ENCODE measurements around the gene PERCC1. TPM values are rescaled to one million over a fixed set of nuclear protein-coding genes. Genes with fewer than 3 reads are reported as not detected.

Gene PERCC1
- total and polyA plus RNA-seq, 5 donors from 2014 or later = not detected

GRCh38 chr16:1426734-1427471, 4.0 kb upstream of the PERCC1 start:
- ATAC-seq (ENCODE audit: low read depth in 2 of 2) = no peak
- H3K27me3 Mint-ChIP-seq = no peaks in the 10 kb centered on the region

GRCh38 chr16:1427473-1428461, 3.1 kb upstream of the PERCC1 start:
- Mint-ChIP-seq H3K36me3 (no peaks in the 10 kb centered on the region), H3K9me3 (peaks cover 0 to 1% (median 0%) of the 10 kb centered on the region in 7 donors), H3K27ac (no peak overlapping the region), H3K27me3 (no peaks in the 10 kb centered on the region), H3K4me1 (peaks cover 0 to 4% (median 0%) of the 10 kb centered on the region in 4 donors), H3K4me3 (no peak overlapping the region)
- H3K9me3 ChIP-seq (ENCODE audit: control insufficient read depth in 2 of 2, low read length in 2 of 2) = no peaks in the 10 kb centered on the region
- H3K27ac ChIP-seq (ENCODE audit: insufficient read depth, low read length, poor library complexity, severe bottlenecking) = no peak overlapping the region
- no peaks in the 10 kb centered on the region for H3K27me3 ChIP-seq (ENCODE audit: control insufficient read depth, insufficient read depth, low read length)
- H3K36me3 ChIP-seq (ENCODE audit: control insufficient read depth, insufficient read depth, low read length) = no peaks in the 10 kb centered on the region
- peaks cover 5% of the 10 kb centered on the region for H3K4me1 ChIP-seq (ENCODE audit: control insufficient read depth, insufficient read depth, low read length, poor library complexity, severe bottlenecking)
- DNase-seq (no peak), ATAC-seq (ENCODE audit: low read depth in 2 of 2) (no peak)
- H3K4me3 ChIP-seq (ENCODE audit: low read depth, low read length) = no peak overlapping the region

More at GRCh38 chr16:1426734-1427471, 4.0 kb upstream of the PERCC1 start:
- Mint-ChIP-seq H3K27ac (peak overlapping the region in 1 of 3 donors; percentile 93), H3K4me1 (no peaks in the 10 kb centered on the region), H3K4me3 (peak overlapping the region in 1 of 4 donors; percentile 60), H3K9me3 (peaks cover 0 to 1% (median 0%) of the 10 kb centered on the region in 7 donors), H3K36me3 (no peaks in the 10 kb centered on the region)
- Histone ChIP-seq H3K27me3 (ENCODE audit: control insufficient read depth, insufficient read depth, low read length) (no peaks in the 10 kb centered on the region), H3K36me3 (ENCODE audit: control insufficient read depth, insufficient read depth, low read length) (no peaks in the 10 kb centered on the region), H3K9me3 (ENCODE audit: control insufficient read depth in 2 of 2, low read length in 2 of 2) (no peaks in the 10 kb centered on the region), H3K4me1 (ENCODE audit: control insufficient read depth, insufficient read depth, low read length, poor library complexity, severe bottlenecking) (peaks cover 5% of the 10 kb centered on the region), H3K27ac (ENCODE audit: insufficient read depth, low read length, poor library complexity, severe bottlenecking) (no peak overlapping the region), H3K4me3 (ENCODE audit: low read depth, low read length) (no peak overlapping the region)
- no peak for DNase-seq

GRCh38 chr16:1428511-1428910, 2.4 kb upstream of the PERCC1 start:
- peak in 1 of 3 donors; percentile 48 for DNase-seq
- no peaks in the 10 kb centered on the region for H3K9me3 ChIP-seq (ENCODE audit: control insufficient read depth in 2 of 2, low read length in 2 of 2)
- H3K4me3 ChIP-seq (ENCODE audit: low read depth, low read length) = no peak overlapping the region
- Mint-ChIP-seq H3K27ac (no peak overlapping the region), H3K9me3 (no peaks in the 10 kb centered on the region), H3K36me3 (no peaks in the 10 kb centered on the region), H3K4me3 (no peak overlapping the region), H3K4me1 (peaks cover 0 to 4% (median 0%) of the 10 kb centered on the region in 4 donors), H3K27me3 (no peaks in the 10 kb centered on the region)
- ATAC-seq (ENCODE audit: low read depth in 2 of 2) = peak; percentile 44 to 58
- no peak overlapping the region for H3K27ac ChIP-seq (ENCODE audit: insufficient read depth, low read length, poor library complexity, severe bottlenecking)
- peaks cover 5% of the 10 kb centered on the region for H3K4me1 ChIP-seq (ENCODE audit: control insufficient read depth, insufficient read depth, low read length, poor library complexity, severe bottlenecking)
- no peaks in the 10 kb centered on the region for H3K36me3 ChIP-seq (ENCODE audit: control insufficient read depth, insufficient read depth, low read length)
- H3K27me3 ChIP-seq (ENCODE audit: control insufficient read depth, insufficient read depth, low read length) = no peaks in the 10 kb centered on the region

- no peak for ATAC-seq (ENCODE audit: low read depth in 2 of 2)
- no peaks in the 10 kb centered on the region for H3K36me3 Mint-ChIP-seq
- no peak overlapping the region for H3K27ac ChIP-seq (ENCODE audit: insufficient read depth, low read length, poor library complexity, severe bottlenecking)
- H3K9me3 Mint-ChIP-seq = no peaks in the 10 kb centered on the region
- no peaks in the 10 kb centered on the region for H3K27me3 ChIP-seq (ENCODE audit: control insufficient read depth, insufficient read depth, low read length)
- peaks cover 0 to 4% (median 0%) of the 10 kb centered on the region in 4 donors for H3K4me1 Mint-ChIP-seq
- H3K36me3 ChIP-seq (ENCODE audit: control insufficient read depth, insufficient read depth, low read length) = no peaks in the 10 kb centered on the region
- DNase-seq = no peak
- no peak overlapping the region for H3K27ac Mint-ChIP-seq
- H3K4me3 ChIP-seq (ENCODE audit: low read depth, low read length) = no peak overlapping the region
- no peak overlapping the region for H3K4me3 Mint-ChIP-seq
- H3K4me1 ChIP-seq (ENCODE audit: control insufficient read depth, insufficient read depth, low read length, poor library complexity, severe bottlenecking) = peaks cover 5% of the 10 kb centered on the region
- H3K27me3 Mint-ChIP-seq = no peaks in the 10 kb centered on the region
- H3K9me3 ChIP-seq (ENCODE audit: control insufficient read depth in 2 of 2, low read length in 2 of 2) = no peaks in the 10 kb centered on the region
Observed at GRCh38 chr16:1429012-1429411, 1.9 kb upstream of the PERCC1 start.

GRCh38 chr16:1429631-1430030, 1.2 kb upstream of the PERCC1 start:
- Histone ChIP-seq H3K27ac (ENCODE audit: insufficient read depth, low read length, poor library complexity, severe bottlenecking) (no peak overlapping the region), H3K4me3 (ENCODE audit: low read depth, low read length) (no peak overlapping the region), H3K36me3 (ENCODE audit: control insufficient read depth, insufficient read depth, low read length) (no peaks in the 10 kb centered on the region), H3K27me3 (ENCODE audit: control insufficient read depth, insufficient read depth, low read length) (no peaks in the 10 kb centered on the region), H3K9me3 (ENCODE audit: control insufficient read depth in 2 of 2, low read length in 2 of 2) (no peaks in the 10 kb centered on the region), H3K4me1 (ENCODE audit: control insufficient read depth, insufficient read depth, low read length, poor library complexity, severe bottlenecking) (peaks cover 5% of the 10 kb centered on the region)
- no peaks in the 10 kb centered on the region for H3K9me3 Mint-ChIP-seq
- no peaks in the 10 kb centered on the region for H3K36me3 Mint-ChIP-seq
- ATAC-seq (ENCODE audit: low read depth in 2 of 2) (no peak), DNase-seq (no peak)
- peaks cover 0 to 4% (median 0%) of the 10 kb centered on the region in 4 donors for H3K4me1 Mint-ChIP-seq
- H3K27ac Mint-ChIP-seq = peak overlapping the region in 1 of 3 donors; percentile 65
- no peaks in the 10 kb centered on the region for H3K27me3 Mint-ChIP-seq
- no peak overlapping the region for H3K4me3 Mint-ChIP-seq

GRCh38 chr16:1430214-1430758, 592 bp upstream of the PERCC1 start:
- peak overlapping the region in 1 of 4 donors; percentile 48 for H3K4me3 Mint-ChIP-seq
- H3K36me3 Mint-ChIP-seq = no peaks in the 10 kb centered on the region
- ATAC-seq (ENCODE audit: low read depth in 2 of 2) = no peak
- Histone ChIP-seq H3K4me3 (ENCODE audit: low read depth, low read length) (no peak overlapping the region), H3K36me3 (ENCODE audit: control insufficient read depth, insufficient read depth, low read length) (no peaks in the 10 kb centered on the region), H3K9me3 (ENCODE audit: control insufficient read depth in 2 of 2, low read length in 2 of 2) (no peaks in the 10 kb centered on the region), H3K4me1 (ENCODE audit: control insufficient read depth, insufficient read depth, low read length, poor library complexity, severe bottlenecking) (peaks cover 5% of the 10 kb centered on the region), H3K27me3 (ENCODE audit: control insufficient read depth, insufficient read depth, low read length) (no peaks in the 10 kb centered on the region), H3K27ac (ENCODE audit: insufficient read depth, low read length, poor library complexity, severe bottlenecking) (no peak overlapping the region)
- peak overlapping the region in 1 of 3 donors; percentile 52 for H3K27ac Mint-ChIP-seq
- H3K9me3 Mint-ChIP-seq = no peaks in the 10 kb centered on the region
- DNase-seq = no peak
- H3K4me1 Mint-ChIP-seq = peaks cover 0 to 4% (median 0%) of the 10 kb centered on the region in 4 donors
- H3K27me3 Mint-ChIP-seq = no peaks in the 10 kb centered on the region

GRCh38 chr16:1431497-1432270, 806 bp downstream of the PERCC1 start:
- Mint-ChIP-seq H3K27me3 (no peaks in the 10 kb centered on the region), H3K27ac (peak overlapping the region in 2 of 3 donors; percentile 48 to 79)

More at GRCh38 chr16:1431497-1432270, 806 bp downstream of the PERCC1 start:
- ATAC-seq (ENCODE audit: low read depth in 2 of 2) (no peak), DNase-seq (no peak)
- Histone ChIP-seq H3K4me1 (ENCODE audit: control insufficient read depth, insufficient read depth, low read length, poor library complexity, severe bottlenecking) (peaks cover 5% of the 10 kb centered on the region), H3K27ac (ENCODE audit: insufficient read depth, low read length, poor library complexity, severe bottlenecking) (no peak overlapping the region), H3K4me3 (ENCODE audit: low read depth, low read length) (no peak overlapping the region), H3K9me3 (ENCODE audit: control insufficient read depth in 2 of 2, low read length in 2 of 2) (no peaks in the 10 kb centered on the region), H3K27me3 (ENCODE audit: control insufficient read depth, insufficient read depth, low read length) (no peaks in the 10 kb centered on the region), H3K36me3 (ENCODE audit: control insufficient read depth, insufficient read depth, low read length) (no peaks in the 10 kb centered on the region)
- no peaks in the 10 kb centered on the region for H3K36me3 Mint-ChIP-seq
- H3K9me3 Mint-ChIP-seq = no peaks in the 10 kb centered on the region
- peaks cover 0 to 4% (median 0%) of the 10 kb centered on the region in 4 donors for H3K4me1 Mint-ChIP-seq
- peak overlapping the region in 2 of 4 donors; percentile 46 to 70 for H3K4me3 Mint-ChIP-seq
